OCI-LY7 (cell line): Measurements from ENCODE around the gene HEPACAM. TPM values are rescaled to one million over a fixed set of nuclear protein-coding genes. Genes with fewer than 3 reads are reported as not detected.

ENCODE experiments used
- BruUV-seq: library from RNA; stranded (reverse); fragments of 400-500 nt; replicated peaks from 2 replicates; lab custom pipeline; 2021; lab: Mats Ljungman, UMichigan
- CTCF ChIA-PET: fragments of 300-600 bp; sonication (Branson Sonifier 250); formaldehyde crosslinking; loops from one replicate; lab custom pipeline; 2022; ENCODE audit warnings: antibody characterized with exemption; ENCODE audit not compliant: unreplicated experiment; lab: Charles Lee
- POLR2A ChIA-PET: fragments of 300-600 bp; sonication (Branson Sonifier 250); formaldehyde crosslinking; loops from one replicate; lab custom pipeline; 2022; ENCODE audit warnings: antibody characterized with exemption; lab: Charles Lee
- DNase-seq: peaks from one replicate; pipeline ENCODE4 v3.0.0-alpha.2; 2015; ENCODE audit warnings: low spot score
- H2AFZ ChIP-seq: fragments of 200-600 bp; sonication (generic), shearing (Covaris generic); 2 replicates; pipeline ENCODE4 v1.6.1; 2014; ENCODE audit warnings: mild to moderate bottlenecking, antibody characterized with exemption, low read length, moderate library complexity
- H3K27ac ChIP-seq: fragments of 200-600 bp; sonication (generic); 2 replicates; pipeline ENCODE4 v1.5.1; 2014; ENCODE audit warnings: mixed run types, low read depth, mild to moderate bottlenecking, moderate library complexity, low read length, inconsistent platforms; ENCODE audit not compliant: poor library complexity, severe bottlenecking
- H3K36me3 ChIP-seq: fragments of 200-600 bp; sonication (generic); 2 replicates; pipeline ENCODE4 v1.6.1; 2014; ENCODE audit warnings: mild to moderate bottlenecking, antibody characterized with exemption, low read length, moderate library complexity, mixed read lengths; ENCODE audit not compliant: insufficient read depth
- H3K4me1 ChIP-seq: fragments of 200-600 bp; sonication (generic); 2 replicates; pipeline ENCODE4 v1.5.1; 2014; ENCODE audit warnings: mild to moderate bottlenecking, low read length; ENCODE audit not compliant: insufficient read depth, poor library complexity, severe bottlenecking
- H3K4me2 ChIP-seq: fragments of 200-600 bp; sonication (generic); 2 replicates; pipeline ENCODE4 v1.6.1; 2014; ENCODE audit warnings: mild to moderate bottlenecking, low read length
- H3K4me3 ChIP-seq: fragments of 200-600 bp; sonication (generic); 2 replicates; pipeline ENCODE4 v1.5.1; 2014; ENCODE audit warnings: mild to moderate bottlenecking, low read depth, low read length; ENCODE audit not compliant: poor library complexity, severe bottlenecking
- H3K79me2 ChIP-seq: fragments of 200-600 bp; sonication (generic); 2 replicates; pipeline ENCODE4 v1.6.1; 2016; ENCODE audit warnings: low read depth, mild to moderate bottlenecking, low read length, moderate library complexity, mixed read lengths; ENCODE audit not compliant: insufficient read depth
- H3K9me2 ChIP-seq: fragments of 200-600 bp; sonication (generic); 2 replicates; pipeline ENCODE4 v1.6.1; 2016; ENCODE audit warnings: mild to moderate bottlenecking, low read length, mixed read lengths; ENCODE audit not compliant: insufficient read depth
- H3K9me3 ChIP-seq: fragments of 200-600 bp; sonication (generic); 2 replicates; pipeline ENCODE4 v1.6.1; 2014; ENCODE audit warnings: mild to moderate bottlenecking, mixed run types, low read length, mixed read lengths
- H4K20me1 ChIP-seq: fragments of 200-600 bp; sonication (generic); 2 replicates; pipeline ENCODE4 v1.6.1; 2014; ENCODE audit warnings: mild to moderate bottlenecking, antibody characterized with exemption, low read length, moderate library complexity, mixed read lengths; ENCODE audit not compliant: insufficient read depth
- EZH2phosphoT487 ChIP-seq: fragments of 200-600 bp; sonication (generic); IDR thresholded peaks from 2 replicates; pipeline ENCODE4 v1.6.1; 2018; ENCODE audit warnings: low read depth, borderline replicate concordance, mild to moderate bottlenecking, mixed run types, antibody characterized with exemption, low read length, moderate library complexity, mixed read lengths
- intact Hi-C: fragments of 100-400 bp; cut with micrococcal nuclease; formaldehyde crosslinking; loops from one replicate; pipeline ENCODE4 v1.10.0; 2022; ENCODE audit not compliant: unreplicated experiment
- total RNA-seq, 2 experiments: library from RNA; depleted of rRNA in 1 of 2; stranded (reverse); fragments of >200 nt in 1 of 2; shearing (Covaris generic) in 1 of 2; gene quantifications; 2 replicates each; pipeline ENCODE4 v1.2.3, GENCODE V29; 2014 to 2022
- TF ChIP-seq, protein P1 (sequence below): fragments of 200-600 bp; sonication (generic); conservative IDR thresholded peaks from 2 replicates; pipeline ENCODE4 v1.5.1; 2014; ENCODE audit warnings: mild to moderate bottlenecking, antibody characterized with exemption, low read length, moderate library complexity, mixed read lengths

HEPACAM gene
- total RNA-seq, 2 experiments from 2014 or later, result not detected

DNA sequence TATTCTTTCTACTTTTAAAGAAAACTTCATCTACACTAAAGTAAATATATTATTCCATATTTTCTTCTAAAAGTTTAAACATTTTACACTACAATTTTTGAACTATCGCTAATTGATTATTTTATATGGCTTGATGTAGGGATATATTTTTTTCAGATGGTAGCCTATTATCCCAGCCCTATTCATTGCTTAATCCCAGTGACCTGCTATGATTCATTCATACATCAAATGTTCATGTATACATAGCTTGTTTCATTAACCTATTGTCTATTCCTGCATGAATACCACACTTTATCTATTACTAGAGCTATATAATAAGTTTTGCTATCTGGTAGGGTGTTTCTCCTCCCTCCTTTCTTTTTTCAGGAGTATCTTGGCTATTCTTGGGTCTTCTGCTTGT is 33.2 kb downstream of the HEPACAM start:
- intact Hi-C loops, result no loop called here

DNA sequence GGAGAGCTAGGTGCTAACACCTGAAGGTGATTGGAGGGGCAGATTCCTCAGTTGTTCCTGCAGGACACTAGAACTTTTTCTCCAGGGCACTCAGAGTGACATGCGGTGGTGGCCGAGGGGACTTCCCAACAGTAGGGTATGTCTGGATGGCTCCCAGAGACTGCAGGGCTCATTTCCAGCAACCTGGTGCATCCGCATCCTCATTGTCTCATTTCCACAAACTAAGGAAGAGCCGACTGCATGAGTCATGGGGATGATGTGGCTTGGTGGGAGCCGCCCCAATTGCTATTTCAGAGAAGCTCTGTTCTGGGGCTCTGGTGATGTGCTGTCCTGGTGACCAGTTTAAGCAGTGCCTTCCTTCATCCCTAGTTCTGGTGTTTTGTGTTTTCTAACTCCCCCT is 35.4 kb downstream of the HEPACAM start:
- H3K4me3 ChIP-seq, result no peak overlapping the region
- H3K27ac ChIP-seq, result no peak overlapping the region
- BruUV-seq, result no TSS peak
- CTCF ChIA-PET, result no interaction called here
- POLR2A ChIA-PET, result no interaction called here
- no peaks in the 10 kb centered on the region for H4K20me1 ChIP-seq
- H3K36me3 ChIP-seq, result no peaks in the 10 kb centered on the region
- no peaks in the 10 kb centered on the region for H3K9me3 ChIP-seq
- no peak overlapping the region for H2AFZ ChIP-seq
- no peaks in the 10 kb centered on the region for H3K79me2 ChIP-seq
- H3K9me2 ChIP-seq, result no peaks in the 10 kb centered on the region
- H3K4me1 ChIP-seq, result no peaks in the 10 kb centered on the region
- no peak for DNase-seq
- intact Hi-C loops, result no loop called here
- TF ChIP-seq, protein P1, sequence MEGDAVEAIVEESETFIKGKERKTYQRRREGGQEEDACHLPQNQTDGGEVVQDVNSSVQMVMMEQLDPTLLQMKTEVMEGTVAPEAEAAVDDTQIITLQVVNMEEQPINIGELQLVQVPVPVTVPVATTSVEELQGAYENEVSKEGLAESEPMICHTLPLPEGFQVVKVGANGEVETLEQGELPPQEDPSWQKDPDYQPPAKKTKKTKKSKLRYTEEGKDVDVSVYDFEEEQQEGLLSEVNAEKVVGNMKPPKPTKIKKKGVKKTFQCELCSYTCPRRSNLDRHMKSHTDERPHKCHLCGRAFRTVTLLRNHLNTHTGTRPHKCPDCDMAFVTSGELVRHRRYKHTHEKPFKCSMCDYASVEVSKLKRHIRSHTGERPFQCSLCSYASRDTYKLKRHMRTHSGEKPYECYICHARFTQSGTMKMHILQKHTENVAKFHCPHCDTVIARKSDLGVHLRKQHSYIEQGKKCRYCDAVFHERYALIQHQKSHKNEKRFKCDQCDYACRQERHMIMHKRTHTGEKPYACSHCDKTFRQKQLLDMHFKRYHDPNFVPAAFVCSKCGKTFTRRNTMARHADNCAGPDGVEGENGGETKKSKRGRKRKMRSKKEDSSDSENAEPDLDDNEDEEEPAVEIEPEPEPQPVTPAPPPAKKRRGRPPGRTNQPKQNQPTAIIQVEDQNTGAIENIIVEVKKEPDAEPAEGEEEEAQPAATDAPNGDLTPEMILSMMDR, result no peak
- no peak for TF ChIP-seq EZH2phosphoT487
- H3K4me2 ChIP-seq, result no peak overlapping the region

More for the DNA sequence above, 33.2 kb downstream of the HEPACAM start:
- ChIA-PET CTCF (no interaction called here), POLR2A (no interaction called here)
- no TSS peak for BruUV-seq
- no peak for DNase-seq
- H3K9me2 ChIP-seq, result no peaks in the 10 kb centered on the region
- H3K9me3 ChIP-seq, result no peaks in the 10 kb centered on the region
- H3K4me3 ChIP-seq, result no peak overlapping the region
- TF ChIP-seq, protein P1, result no peak
- TF ChIP-seq EZH2phosphoT487, result no peak
- no peak overlapping the region for H3K4me2 ChIP-seq
- H2AFZ ChIP-seq, result no peak overlapping the region
- H4K20me1 ChIP-seq, result no peaks in the 10 kb centered on the region
- H3K4me1 ChIP-seq, result no peaks in the 10 kb centered on the region
- no peaks in the 10 kb centered on the region for H3K36me3 ChIP-seq
- H3K27ac ChIP-seq, result no peak overlapping the region
- no peaks in the 10 kb centered on the region for H3K79me2 ChIP-seq

DNA sequence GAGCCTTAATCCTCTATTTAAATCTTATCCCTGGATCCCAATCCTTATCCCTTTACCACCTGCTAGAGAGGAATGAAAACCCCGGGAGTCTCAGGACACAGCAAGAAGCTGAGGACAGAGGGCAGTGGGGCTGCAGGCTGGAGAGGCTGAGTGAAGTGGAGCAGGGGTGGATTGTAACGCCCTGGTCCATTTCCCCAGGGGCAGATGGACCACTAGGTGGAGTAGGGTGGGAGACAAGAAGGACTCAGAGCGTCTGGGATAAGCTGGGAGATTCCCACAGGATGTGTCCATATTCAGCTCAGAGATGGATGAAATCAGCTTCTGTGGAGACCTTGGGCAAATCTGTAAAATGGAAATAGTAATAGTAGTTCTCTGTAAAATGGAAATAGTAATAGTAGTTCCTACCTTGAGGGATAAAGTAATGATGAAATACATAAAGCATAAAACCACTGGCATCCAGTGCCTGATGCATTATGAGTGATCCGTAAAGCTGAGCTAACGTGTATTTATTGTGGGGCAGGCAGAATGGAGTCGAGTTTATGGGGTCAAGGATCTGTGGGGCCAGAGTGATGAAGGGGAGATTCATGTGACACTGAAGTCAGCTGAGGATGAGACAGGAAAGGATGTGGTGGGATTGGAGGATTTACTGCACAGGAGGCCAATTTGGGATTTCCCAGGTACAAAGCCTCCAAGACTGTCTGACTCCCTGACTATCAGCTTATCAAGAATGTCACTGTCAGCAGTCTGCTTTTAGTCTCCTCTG is 36.3 kb downstream of the HEPACAM start:
- H3K36me3 ChIP-seq, result no peaks in the 10 kb centered on the region
- H3K9me3 ChIP-seq, result no peaks in the 10 kb centered on the region
- TF ChIP-seq EZH2phosphoT487, result no peak
- TF ChIP-seq, protein P1, result no peak
- intact Hi-C loops, result no loop called here
- no TSS peak for BruUV-seq
- no peak overlapping the region for H3K4me3 ChIP-seq
- H3K4me1 ChIP-seq, result no peaks in the 10 kb centered on the region
- no peak overlapping the region for H3K4me2 ChIP-seq
- POLR2A ChIA-PET, result no interaction called here
- no peak overlapping the region for H3K27ac ChIP-seq
- DNase-seq, result no peak
- H3K9me2 ChIP-seq, result no peaks in the 10 kb centered on the region
- CTCF ChIA-PET, result no interaction called here
- H4K20me1 ChIP-seq, result no peaks in the 10 kb centered on the region
- H2AFZ ChIP-seq, result no peak overlapping the region
- H3K79me2 ChIP-seq, result no peaks in the 10 kb centered on the region
